A549 (cell line): ENCODE data around the gene SENP8. TPM values are rescaled to one million over a fixed set of nuclear protein-coding genes. Genes with fewer than 3 reads are reported as not detected.
"Not testable (repeated sequence)": the region's sequence is repeated elsewhere in the genome, so short reads cannot be mapped to it uniquely, and the experiment has no call there.

Experiments
- ATAC-seq, 2 experiments: fragments of 200-7000 bp in 1 of 2; fragments of >200 bp in 1 of 2; cut with Nextera tagmentation in 1 of 2; cut with Tn5 transposase in 1 of 2; 3 replicates each; pipeline versions ENCODE4 v1.8.0 to v1.9.1; 2018 to 2020; ENCODE audit warnings: mild to moderate bottlenecking in 1 of 2, moderate library complexity in 1 of 2
- CTCF ChIA-PET: fragments of 300-600 bp; sonication (Branson Sonifier 250); formaldehyde crosslinking; extraction: SDS; loops from one replicate; lab custom pipeline; 2021; ENCODE audit warnings: antibody characterized with exemption, inconsistent platforms; lab: Yijun Ruan, JAX
- POLR2A ChIA-PET: fragments of 350-600 bp; formaldehyde crosslinking; extraction: SDS; loops from one replicate; lab custom pipeline; 2021; ENCODE audit warnings: antibody characterized with exemption, inconsistent platforms; lab: Yijun Ruan, JAX
- DNase-seq, 2 experiments: peaks; one replicate each; pipeline versions ENCODE4 v3.0.0 to v3.0.0-alpha.2; 2011 to 2016; ENCODE audit warnings: low read depth in 1 of 2, low spot score in 1 of 2
- FAIRE-seq: peaks from 2 replicates; lab custom pipeline; 2011; peaks lifted over from hg19 to GRCh38; lab: Jason Lieb, UNC
- H3K27ac ChIP-seq, 2 experiments: fragments of >200 bp; sonication (Bioruptor Twin); formaldehyde crosslinking; 3 replicates each; pipeline ENCODE4 v1.5.1; 2016 to 2017
- H3K4me1 ChIP-seq: fragments of >200 bp; sonication (Bioruptor Twin); formaldehyde crosslinking; 3 replicates; pipeline ENCODE4 v1.6.1; 2016
- H3K4me2 ChIP-seq: fragments of >200 bp; sonication (Bioruptor Twin); formaldehyde crosslinking; 3 replicates; pipeline ENCODE4 v1.6.1; 2016
- H3K4me3 ChIP-seq: fragments of >200 bp; sonication (Bioruptor Twin); formaldehyde crosslinking; 3 replicates; pipeline ENCODE4 v1.5.1; 2016
- H3K9me3 ChIP-seq: fragments of >200 bp; sonication (Bioruptor Twin); formaldehyde crosslinking; 3 replicates; pipeline ENCODE4 v1.6.1; 2016
- BHLHE40 ChIP-seq: IDR thresholded peaks from 2 replicates; pipeline ENCODE4 v1.6.1; 2012; ENCODE audit warnings: low read depth, low read length, inconsistent platforms
- CHD2 ChIP-seq: fragments of 150-350 bp; IDR thresholded peaks from 2 replicates; pipeline ENCODE4 v1.6.1; 2014; ENCODE audit warnings: low read length; ENCODE audit not compliant: partially characterized antibody
- CHD4 ChIP-seq: fragments of 200-600 bp; sonication (generic); IDR thresholded peaks from 2 replicates; pipeline ENCODE4 v1.6.1; 2016; ENCODE audit warnings: antibody characterized with exemption, mild to moderate bottlenecking, borderline replicate concordance
- ELK1 ChIP-seq: fragments of 150-350 bp; IDR thresholded peaks from 2 replicates; pipeline ENCODE4 v1.6.1; 2014; ENCODE audit warnings: low read depth, mild to moderate bottlenecking, low read length
- FOSB ChIP-seq: fragments of 250-450 bp; sonication (Bioruptor Pico); IDR thresholded peaks from 2 replicates; pipeline ENCODE4 v1.5.0; 2020; ENCODE audit warnings: mild to moderate bottlenecking, moderate library complexity
- GATA3 ChIP-seq: IDR thresholded peaks from 2 replicates; pipeline ENCODE4 v1.6.1; 2012; ENCODE audit warnings: borderline replicate concordance
- HES2 ChIP-seq: fragments of >200 bp; sonication (Bioruptor Twin); formaldehyde crosslinking; IDR thresholded peaks from 2 replicates; pipeline ENCODE4 v1.6.1; 2016
- HMGXB4 ChIP-seq: fragments of 250-450 bp; sonication (Bioruptor Pico); IDR thresholded peaks from 2 replicates; pipeline ENCODE4 v1.5.0; 2021; ENCODE audit warnings: mild to moderate bottlenecking, moderate library complexity, borderline replicate concordance
- HOXB13 ChIP-seq: fragments of 250-450 bp; sonication (Bioruptor Pico); IDR thresholded peaks from 2 replicates; pipeline ENCODE4 v1.5.0; 2020; ENCODE audit warnings: low read depth, mild to moderate bottlenecking, moderate library complexity
- HOXB5 ChIP-seq: fragments of 250-450 bp; sonication (Bioruptor Pico); IDR thresholded peaks from 2 replicates; pipeline ENCODE4 v1.5.0; 2020; ENCODE audit warnings: mild to moderate bottlenecking, moderate library complexity
- JUN ChIP-seq, 2 experiments: fragments of >200 bp; sonication (Bioruptor Twin); formaldehyde crosslinking; IDR thresholded peaks; 2 replicates in 1 of 2; 3 replicates in 1 of 2; pipeline ENCODE4 v1.6.1; 2016 to 2017
- MAFK ChIP-seq: fragments of 450-650 bp; IDR thresholded peaks from 2 replicates; pipeline ENCODE4 v1.6.1; 2014; ENCODE audit not compliant: partially characterized antibody
- MAZ ChIP-seq: fragments of 150-350 bp; IDR thresholded peaks from 2 replicates; pipeline ENCODE4 v1.6.1; 2014; ENCODE audit warnings: antibody characterized with exemption, low read depth, low read length, borderline replicate concordance
- NR3C1 ChIP-seq: fragments of >200 bp; sonication (Bioruptor Twin); formaldehyde crosslinking; IDR thresholded peaks from 3 replicates; pipeline ENCODE4 v1.6.1; 2017
- PBX3 ChIP-seq: IDR thresholded peaks from 2 replicates; pipeline ENCODE4 v1.6.1; 2012
- PHF8 ChIP-seq: fragments of 200-600 bp; sonication (generic); IDR thresholded peaks from 2 replicates; pipeline ENCODE4 v1.6.1; 2016; ENCODE audit warnings: low read depth, mild to moderate bottlenecking, antibody characterized with exemption, moderate library complexity, borderline replicate concordance
- RAD21 ChIP-seq, 2 experiments: fragments of >200 bp in 1 of 2; sonication (Bioruptor Twin) in 1 of 2; formaldehyde crosslinking in 1 of 2; IDR thresholded peaks in 1 of 2; conservative IDR thresholded peaks in 1 of 2; 2 replicates in 1 of 2; 3 replicates in 1 of 2; pipeline ENCODE4 v1.6.1; 2012 to 2018; ENCODE audit warnings: inconsistent platforms in 1 of 2
- TP53 ChIP-seq: fragments of 250-450 bp; sonication (Bioruptor Pico); IDR thresholded peaks from 2 replicates; pipeline ENCODE4 v1.5.0; 2021; ENCODE audit warnings: mild to moderate bottlenecking, moderate library complexity
- USF2 ChIP-seq: fragments of 450-650 bp; IDR thresholded peaks from 2 replicates; pipeline ENCODE4 v1.6.1; 2014; ENCODE audit warnings: antibody characterized with exemption
- ZFP36 ChIP-seq: fragments of 450-650 bp; IDR thresholded peaks from 2 replicates; pipeline ENCODE4 v1.6.1; 2014; ENCODE audit warnings: borderline replicate concordance; ENCODE audit not compliant: partially characterized antibody
- WGBS: methylation state at CpG from one replicate; pipeline ENCODE4 v1.1.6; 2017; ENCODE audit errors: missing lambda C conversion rate; 5-methylcytosine and 5-hydroxymethylcytosine counted together
- polyA plus RNA-seq, 4 experiments: library from polyadenylated mRNA; depleted of rRNA in 3 of 4; stranded (reverse); fragments of >200 nt; fragmentation: RNase III in 1 of 4; extraction: RNeasy Plus Mini Kit Qiagen cat#74134 plus additional on column Dnase treatment in 1 of 4; gene quantifications; 2 replicates in 3 of 4; 3 replicates in 1 of 4; pipeline ENCODE4 v1.2.3, GENCODE V29; 2011 to 2017

SENP8 gene
- polyA plus RNA-seq, 2 of the 4 experiments (the other 2 are of a cell fraction): 1.2 to 3.7 TPM

- DNase-seq (no peak), ATAC-seq (no peak), FAIRE-seq (no peak)
- H3K9me3 ChIP-seq: no peaks in the 10 kb centered on the region
- H3K4me3 ChIP-seq: no peak overlapping the region
- WGBS: 84% methylated on average over 15 of the region's 16 CpGs
- peaks cover 6% of the 10 kb centered on the region; the same call in 1 of the 3 replicates for H3K4me1 ChIP-seq
- POLR2A ChIA-PET: no interaction called here
- CTCF ChIA-PET: interaction anchor here (0.6 to 3.3 kb wide), 2 partner anchors 14 to 241 kb away, joined by 3 to 29 read pairs; no protein-coding TSS in a partner anchor
- no peak overlapping the region for H3K27ac ChIP-seq
- no peak overlapping the region for H3K4me2 ChIP-seq
- TF ChIP-seq MAZ (no peak), PHF8 (no peak), GATA3 (no peak), RAD21 (conservative IDR thresholded peaks at IDR 0.05 in 1 of 2, IDR thresholded peaks at IDR 0.05 in 1 of 2) (no peak), HOXB5 (CRISPR knock-in tag) (no peak), HES2 (no peak), PBX3 (no peak), CHD4 (no peak), HMGXB4 (no peak), JUN (IDR thresholded peaks at IDR 0.05) (no peak), TP53 (CRISPR knock-in tag) (no peak), BHLHE40 (no peak), MAFK (no peak), CHD2 (no peak), USF2 (no peak), FOSB (CRISPR knock-in tag) (no peak)
Observed at GRCh38 chr15:72169921-72170611, 51.9 kb downstream of the SENP8 start.

GRCh38 chr15:72170691-72171090 lies 52.5 kb downstream of the SENP8 start:
- POLR2A ChIA-PET: no interaction called here
- 83% methylated on average over 7 of the region's 7 CpGs for WGBS
- H3K27ac ChIP-seq: no peak overlapping the region
- DNase-seq: no peak
- TF ChIP-seq ELK1: no peak
- TF ChIP-seq HOXB13 (CRISPR knock-in tag): no peak
- no peak for TF ChIP-seq CHD2
- no peak for TF ChIP-seq ZFP36
- no peak for TF ChIP-seq NR3C1
- CTCF ChIA-PET: interaction anchor here (3.3 kb wide), 1 partner anchor 14 kb away, joined by 29 read pairs; no protein-coding TSS in a partner anchor
- H3K9me3 ChIP-seq: no peaks in the 10 kb centered on the region
- H3K4me1 ChIP-seq: peaks cover 6% of the 10 kb centered on the region; the same call in 1 of the 3 replicates
- ATAC-seq: no peak
- no peak for FAIRE-seq
- no peak overlapping the region for H3K4me2 ChIP-seq
- H3K4me3 ChIP-seq: no peak overlapping the region

GRCh38 chr15:72171978-72172377 lies 53.8 kb downstream of the SENP8 start:
- POLR2A ChIA-PET, H3K4me2 ChIP-seq, H3K27ac ChIP-seq, H3K9me3 ChIP-seq, H3K4me3 ChIP-seq, H3K4me1 ChIP-seq, DNase-seq, ATAC-seq, FAIRE-seq: not testable (repeated sequence)
- WGBS: 78% methylated on average over 10 of the region's 10 CpGs
- CTCF ChIA-PET: interaction anchor here (1.4 to 1.8 kb wide), 2 partner anchors 10 to 16 kb away, joined by 6 to 8 read pairs; no protein-coding TSS in a partner anchor
